DOHH2 (cell line): ENCODE measurements around the gene WDR18.

ENCODE experiments used
- H3F3A ChIP-seq: fragments of 200-600 bp; sonication (generic), shearing (Covaris generic); 2 replicates; pipeline ENCODE4 v1.6.0; 2016; ENCODE audit warnings: antibody characterized with exemption, mild to moderate bottlenecking; ENCODE audit not compliant: control insufficient read depth, insufficient read depth
- H3K27ac ChIP-seq: fragments of 200-600 bp; sonication (generic); 2 replicates; pipeline ENCODE4 v1.5.1; 2014; ENCODE audit warnings: low read depth, mild to moderate bottlenecking, low read length, moderate library complexity
- H3K27me3 ChIP-seq: fragments of 200-600 bp; sonication (generic); 2 replicates; pipeline ENCODE4 v1.6.1; 2014; ENCODE audit warnings: mild to moderate bottlenecking, low read length, mixed read lengths; ENCODE audit not compliant: control insufficient read depth
- H3K36me3 ChIP-seq: fragments of 200-600 bp; sonication (generic); 2 replicates; pipeline ENCODE4 v1.6.1; 2014; ENCODE audit warnings: mild to moderate bottlenecking, low read length, moderate library complexity, mixed read lengths; ENCODE audit not compliant: control insufficient read depth
- H3K4me1 ChIP-seq: fragments of 200-600 bp; sonication (generic); 2 replicates; pipeline ENCODE4 v1.6.1; 2014; ENCODE audit warnings: mild to moderate bottlenecking, low read length, mixed read lengths; ENCODE audit not compliant: control insufficient read depth
- H3K4me2 ChIP-seq: fragments of 200-600 bp; sonication (generic); 2 replicates; pipeline ENCODE4 v1.6.0; 2014; ENCODE audit warnings: mild to moderate bottlenecking, low read length, moderate library complexity
- H3K4me3 ChIP-seq: fragments of 200-600 bp; sonication (generic); 2 replicates; pipeline ENCODE4 v1.5.1; 2014; ENCODE audit warnings: mild to moderate bottlenecking, low read length, mixed read lengths
- H3K79me2 ChIP-seq: fragments of 200-600 bp; sonication (generic); 2 replicates; pipeline ENCODE4 v1.6.1; 2014; ENCODE audit warnings: mild to moderate bottlenecking, low read length, mixed read lengths; ENCODE audit not compliant: control insufficient read depth
- H3K9me2 ChIP-seq: fragments of 200-600 bp; sonication (generic); replicated peaks from 2 replicates; pipeline ENCODE4 v1.6.1; 2014; ENCODE audit warnings: mild to moderate bottlenecking, low read length, mixed read lengths; ENCODE audit not compliant: control insufficient read depth
- H3K9me3 ChIP-seq: fragments of 200-600 bp; sonication (generic); 2 replicates; pipeline ENCODE4 v1.6.1; 2014; ENCODE audit warnings: antibody characterized with exemption, low read length, mixed read lengths; ENCODE audit not compliant: control insufficient read depth, insufficient read depth
- H4K20me1 ChIP-seq: fragments of 200-600 bp; sonication (generic); 2 replicates; pipeline ENCODE4 v1.6.0; 2014; ENCODE audit warnings: low read depth, mild to moderate bottlenecking, antibody characterized with exemption, low read length, moderate library complexity; ENCODE audit not compliant: control insufficient read depth, insufficient read depth
- CTCF ChIP-seq: fragments of 200-600 bp; sonication (generic); IDR thresholded peaks from one replicate; pipeline ENCODE4 v1.5.1; 2014; ENCODE audit warnings: antibody characterized with exemption, mild to moderate bottlenecking, low read depth, low read length; ENCODE audit not compliant: poor library complexity, severe bottlenecking
- EZH2phosphoT487 ChIP-seq: fragments of 200-600 bp; sonication (generic); IDR thresholded peaks from 2 replicates; pipeline ENCODE4 v1.6.1; 2017; ENCODE audit warnings: borderline replicate concordance, mild to moderate bottlenecking, antibody characterized with exemption, low read length, moderate library complexity, mixed read lengths

Gene WDR18

GRCh38 chr19:963486-963951 is 20.6 kb upstream of the WDR18 start:
- Histone ChIP-seq H3K27ac (no peak overlapping the region), H3K9me3 (no peaks in the 10 kb centered on the region), H3K4me2 (no peak overlapping the region), H4K20me1 (no peaks in the 10 kb centered on the region), H3K79me2 (no peaks in the 10 kb centered on the region), H3K27me3 (no peaks in the 10 kb centered on the region), H3K9me2 (no peaks in the 10 kb centered on the region), H3K36me3 (no peaks in the 10 kb centered on the region), H3K4me3 (no peak overlapping the region), H3F3A (no peaks in the 10 kb centered on the region), H3K4me1 (no peaks in the 10 kb centered on the region)
- TF ChIP-seq EZH2phosphoT487 (no peak), CTCF (no peak)

- Histone ChIP-seq H3K9me3 (no peaks in the 10 kb centered on the region), H3F3A (no peaks in the 10 kb centered on the region), H3K27ac (no peak overlapping the region), H3K4me1 (no peaks in the 10 kb centered on the region), H3K27me3 (no peaks in the 10 kb centered on the region), H3K79me2 (no peaks in the 10 kb centered on the region), H3K4me2 (no peak overlapping the region), H3K4me3 (no peak overlapping the region), H3K36me3 (no peaks in the 10 kb centered on the region), H3K9me2 (no peaks in the 10 kb centered on the region), H4K20me1 (no peaks in the 10 kb centered on the region)
- TF ChIP-seq EZH2phosphoT487: no peak
- no peak for TF ChIP-seq CTCF
Measured at GRCh38 chr19:964116-964520, 20.0 kb upstream of the WDR18 start.

- Histone ChIP-seq H3K27me3 (no peaks in the 10 kb centered on the region), H3K4me1 (no peaks in the 10 kb centered on the region), H4K20me1 (no peaks in the 10 kb centered on the region), H3K4me2 (no peak overlapping the region), H3F3A (no peaks in the 10 kb centered on the region), H3K9me3 (no peaks in the 10 kb centered on the region), H3K36me3 (no peaks in the 10 kb centered on the region), H3K79me2 (no peaks in the 10 kb centered on the region), H3K27ac (no peak overlapping the region), H3K9me2 (no peaks in the 10 kb centered on the region), H3K4me3 (no peak overlapping the region)
- TF ChIP-seq EZH2phosphoT487 (no peak), CTCF (no peak)
Measured at GRCh38 chr19:964761-965694, 19.1 kb upstream of the WDR18 start.
